Activated CD8-positive, alpha-beta memory T cell treated with anti-CD3 and anti-CD28 coated beads for 36 hours (primary cell): ENCODE results near the gene FASTKD3. TPM values are rescaled to one million over a fixed set of nuclear protein-coding genes. Genes with fewer than 3 reads are reported as not detected.

Experiments
- CTCF ChIA-PET: fragments of 350-600 bp; sonication (Branson Sonifier 250); formaldehyde crosslinking; loops from one replicate; lab custom pipeline; 2021; ENCODE audit warnings: antibody characterized with exemption; lab: Charles Lee
- POLR2A ChIA-PET: fragments of 350-600 bp; sonication (Branson Sonifier 250); formaldehyde crosslinking; loops from one replicate; lab custom pipeline; 2021; ENCODE audit warnings: antibody characterized with exemption; lab: Charles Lee
- total RNA-seq, 2 experiments: library from RNA; stranded (reverse); gene quantifications; one replicate each; pipeline ENCODE4 v1.2.3, GENCODE V29; 2021

Gene FASTKD3
- total RNA-seq, 2 experiments from 2014 or later = 19.2 to 20.3 TPM

GRCh38 chr5:7856855-7857254, 12.0 kb downstream of the FASTKD3 start:
- ChIA-PET POLR2A (interaction anchor here (0.9 kb wide), 1 partner anchor 12 kb away, joined by 8 read pairs; the partner anchor contains the start of genes FASTKD3 and MTRR), CTCF (no interaction called here)

GRCh38 chr5:7855611-7856010, 13.2 kb downstream of the FASTKD3 start:
- ChIA-PET CTCF (no interaction called here), POLR2A (no interaction called here)

DNA sequence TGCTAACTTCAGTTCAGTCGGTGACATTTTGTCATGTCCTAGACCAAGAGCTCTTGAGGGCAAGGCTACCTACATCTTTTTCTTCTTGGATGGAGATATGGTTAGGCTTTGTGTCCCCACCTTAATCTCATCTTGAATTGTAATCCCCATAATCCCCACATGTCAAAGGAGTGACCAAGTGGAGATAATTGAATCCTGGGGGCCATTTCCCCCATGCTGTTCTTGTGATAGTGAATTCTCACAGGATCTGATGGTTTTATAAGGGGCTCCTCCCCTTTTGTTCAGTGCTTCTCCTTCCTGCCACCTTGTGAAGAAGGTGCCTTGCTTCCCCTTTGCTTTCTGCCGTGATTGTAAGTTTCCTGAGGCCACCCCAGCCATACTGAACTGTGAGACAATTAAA, 15.8 kb downstream of the FASTKD3 start:
- CTCF ChIA-PET = no interaction called here
- POLR2A ChIA-PET = no interaction called here

- ChIA-PET CTCF (no interaction called here), POLR2A (no interaction called here)
Observed at GRCh38 chr5:7852542-7852941, 16.3 kb downstream of the FASTKD3 start.

- ChIA-PET POLR2A (no interaction called here), CTCF (no interaction called here)
Observed at GRCh38 chr5:7851617-7852289, 17.1 kb downstream of the FASTKD3 start.

DNA sequence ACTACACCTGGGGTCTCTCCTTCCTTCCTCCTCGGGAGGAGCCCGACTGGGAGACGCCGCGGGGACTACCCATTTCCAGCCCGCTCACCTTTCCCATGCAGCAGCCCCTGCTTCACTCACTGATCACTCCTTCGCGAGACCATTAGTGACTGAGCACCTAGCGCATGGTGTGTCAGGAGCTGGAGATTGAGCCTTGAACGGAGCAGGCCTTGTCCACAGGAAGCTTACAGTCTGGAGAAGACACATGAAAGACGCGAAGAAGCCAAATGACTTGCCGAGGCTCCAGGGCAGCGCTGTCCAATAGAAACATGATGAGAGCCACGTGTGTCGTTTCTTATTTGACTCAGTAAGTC, 17.6 kb downstream of the FASTKD3 start:
- CTCF ChIA-PET = no interaction called here
- POLR2A ChIA-PET = no interaction called here

DNA sequence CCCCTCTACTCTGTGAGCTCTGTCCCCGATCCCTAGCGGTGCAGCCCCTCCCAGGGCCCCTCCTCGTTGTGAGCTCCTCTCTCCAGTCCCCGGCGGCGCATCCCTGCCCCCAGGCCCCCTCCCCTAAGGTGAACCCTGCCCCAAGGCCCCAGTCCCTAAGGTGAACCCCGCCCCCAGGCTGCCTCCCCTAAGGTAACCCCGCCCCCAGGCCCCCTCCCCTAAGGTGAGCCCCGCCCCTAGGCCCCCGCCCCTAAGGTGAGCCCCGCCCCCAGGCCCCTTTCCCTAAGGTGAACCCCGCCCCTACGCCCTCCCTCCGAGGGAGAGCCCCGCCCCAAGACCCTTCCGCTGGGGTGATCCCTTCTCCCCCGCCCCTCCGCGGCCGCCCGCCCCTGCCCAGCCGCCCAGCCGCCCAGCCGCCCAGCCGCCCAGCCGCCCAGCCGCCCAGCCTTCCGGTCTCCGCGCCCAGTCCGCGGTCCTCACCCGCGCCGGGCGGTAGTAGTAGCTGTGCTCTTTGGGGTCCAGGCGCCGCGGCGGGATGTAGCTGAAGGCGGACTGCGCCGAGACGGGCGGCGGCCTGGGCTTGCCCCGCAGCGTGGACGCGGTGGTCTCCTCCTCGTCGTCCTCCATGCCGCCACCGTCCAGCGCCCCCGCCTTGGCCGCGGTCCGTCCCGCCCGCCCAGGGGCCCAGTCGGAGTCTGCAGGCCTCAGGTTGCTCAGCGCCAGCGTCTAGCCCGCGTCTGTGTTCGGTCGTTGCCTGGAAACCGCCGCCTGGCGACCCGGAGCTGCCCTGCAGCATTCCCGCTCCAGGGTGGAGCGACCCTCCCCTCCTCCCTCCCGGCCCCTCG, 18.2 kb downstream of the FASTKD3 start, which contains the start of gene CFAP90:
Gene CFAP90, minus strand, starts transcription at position 739 of the 845 bp plus-strand sequence. Its CDS starts 112 bp downstream, at position 627.
- POLR2A ChIA-PET = no interaction called here
- CTCF ChIA-PET = no interaction called here

- POLR2A ChIA-PET = no interaction called here
- CTCF ChIA-PET = no interaction called here
Observed at GRCh38 chr5:7849681-7850394, 19.0 kb downstream of the FASTKD3 start.

DNA sequence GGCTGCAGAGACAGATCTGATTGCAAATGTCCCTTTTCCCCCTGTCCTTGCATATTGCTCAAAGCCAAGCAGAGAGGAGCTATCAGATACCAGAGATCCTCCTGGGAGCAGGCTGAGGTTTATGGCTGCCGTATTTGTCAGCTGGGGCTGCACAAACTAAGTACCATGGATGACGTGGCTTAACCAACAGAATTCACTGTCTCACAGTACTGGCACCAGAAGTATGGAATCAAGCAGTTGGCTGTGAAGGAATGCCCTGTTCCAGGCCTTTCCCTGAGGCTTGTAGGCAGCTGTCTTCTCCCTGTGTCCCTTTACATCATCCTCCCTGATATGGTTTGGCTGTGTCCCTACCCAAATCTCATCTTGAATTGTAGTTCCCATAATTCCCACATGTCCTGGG, 20.5 kb downstream of the FASTKD3 start:
- CTCF ChIA-PET = no interaction called here
- POLR2A ChIA-PET = no interaction called here

DNA sequence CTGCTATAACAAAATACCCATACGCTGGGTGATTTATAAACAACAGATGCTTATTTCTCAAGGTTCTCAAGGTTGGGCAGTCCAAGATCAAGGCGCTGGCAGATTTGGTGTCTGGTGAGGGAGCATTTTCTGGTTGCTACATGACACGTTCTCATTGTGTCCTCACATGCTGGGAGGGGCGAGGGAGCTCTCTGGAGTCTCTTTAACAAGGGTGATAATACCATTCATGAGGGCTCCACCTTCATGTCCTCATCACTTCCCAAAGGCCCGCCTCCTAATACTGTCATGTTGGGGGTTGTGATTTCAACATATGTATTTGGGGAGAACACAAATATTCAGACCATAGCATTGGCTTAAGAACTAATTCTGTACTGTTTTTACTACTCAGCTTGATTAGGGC, 22.5 kb downstream of the FASTKD3 start:
- POLR2A ChIA-PET = no interaction called here
- CTCF ChIA-PET = interaction anchor here (0.6 kb wide), 1 partner anchor 29 kb away, joined by 7 read pairs; no protein-coding TSS in a partner anchor

DNA sequence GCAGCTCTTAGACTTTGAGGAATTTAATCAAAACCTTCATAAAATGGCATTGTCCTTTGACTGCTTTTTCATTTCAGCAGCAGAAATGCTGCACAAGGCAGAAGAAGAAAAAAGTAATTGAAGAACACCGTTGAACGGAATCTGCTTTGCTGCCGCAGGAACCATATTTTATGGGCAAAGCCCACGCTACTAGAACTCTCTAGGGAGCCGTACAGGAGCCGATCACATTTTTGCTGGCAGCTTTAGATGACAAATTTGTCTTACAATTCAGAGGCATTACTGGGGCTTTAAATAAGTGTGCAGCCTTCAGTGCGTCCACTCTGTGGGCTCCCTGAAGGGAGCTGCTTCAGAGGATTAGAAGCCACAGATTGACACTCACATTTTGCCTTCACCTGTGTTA, 23.3 kb downstream of the FASTKD3 start:
- ChIA-PET CTCF (no interaction called here), POLR2A (no interaction called here)

- POLR2A ChIA-PET = no interaction called here
- CTCF ChIA-PET = no interaction called here
Observed at GRCh38 chr5:7844901-7845300, 23.9 kb downstream of the FASTKD3 start.

GRCh38 chr5:7842531-7842930, 26.3 kb downstream of the FASTKD3 start:
- CTCF ChIA-PET = no interaction called here
- POLR2A ChIA-PET = no interaction called here

DNA sequence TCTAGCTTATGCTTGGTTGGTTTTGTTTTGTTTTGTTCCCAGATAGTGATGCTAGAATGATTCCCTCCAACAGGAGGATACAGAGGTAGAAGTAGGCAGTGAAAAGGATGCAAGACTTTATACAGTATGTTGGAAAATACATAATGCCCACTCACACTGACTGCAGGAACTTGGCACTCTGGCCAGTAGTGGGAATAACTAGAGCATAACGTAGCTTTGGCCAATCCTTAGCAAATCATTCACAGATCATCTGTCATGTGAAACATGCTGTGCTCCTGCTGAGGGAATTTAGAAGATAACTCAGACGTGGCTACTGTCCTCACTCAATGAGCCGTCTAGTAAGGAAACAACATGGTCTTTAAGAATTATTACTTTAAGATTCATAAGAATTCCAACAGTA, 31.4 kb downstream of the FASTKD3 start:
- POLR2A ChIA-PET = no interaction called here
- CTCF ChIA-PET = no interaction called here

DNA sequence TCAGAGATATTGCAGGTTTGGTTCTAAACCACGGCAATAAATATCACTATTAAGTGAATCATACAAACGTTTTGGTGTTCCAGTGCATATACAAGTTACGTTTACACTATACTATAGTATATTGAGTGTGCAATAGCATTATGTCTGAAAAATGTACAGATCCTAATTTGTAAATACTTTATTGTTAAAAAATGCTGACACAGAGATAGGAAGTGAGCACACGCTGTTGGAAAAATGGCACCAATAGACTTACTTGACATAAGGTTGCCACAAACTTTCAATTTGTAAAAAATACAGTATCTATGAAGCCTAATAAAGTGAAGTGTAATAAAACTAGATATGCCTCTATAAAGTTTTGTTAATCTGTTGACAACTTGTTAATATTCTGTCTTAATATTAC, 33.8 kb downstream of the FASTKD3 start:
- CTCF ChIA-PET = no interaction called here

DNA sequence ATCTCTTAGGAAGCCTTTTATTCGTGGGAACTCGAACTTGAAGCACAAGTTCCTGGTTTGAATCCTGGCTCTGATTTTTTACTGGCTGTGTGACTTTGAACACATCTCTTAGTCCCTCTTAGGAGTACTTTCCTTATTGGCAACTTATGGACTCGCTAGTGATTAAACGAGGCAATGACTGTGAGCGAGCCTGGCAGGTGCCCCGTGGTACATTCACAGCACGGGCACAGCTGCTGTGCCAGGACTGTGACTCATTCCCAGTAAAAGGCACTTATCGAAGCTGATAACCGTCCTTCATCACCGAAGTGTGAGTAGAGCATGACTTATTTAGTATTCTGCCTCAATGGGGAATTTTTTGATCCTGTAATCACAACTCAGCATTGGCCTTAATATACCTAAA, 40.6 kb downstream of the FASTKD3 start:
- POLR2A ChIA-PET = no interaction called here
- CTCF ChIA-PET = no interaction called here

More for the DNA sequence above, 33.8 kb downstream of the FASTKD3 start:
- POLR2A ChIA-PET = no interaction called here

- CTCF ChIA-PET = no interaction called here
- POLR2A ChIA-PET = no interaction called here
Observed at GRCh38 chr5:7827610-7828009, 41.2 kb downstream of the FASTKD3 start.

GRCh38 chr5:7825630-7826029, 43.2 kb downstream of the FASTKD3 start:
- POLR2A ChIA-PET = no interaction called here
- CTCF ChIA-PET = interaction anchor here (1.2 kb wide), 1 partner anchor 9 kb away, joined by 4 read pairs; no protein-coding TSS in a partner anchor

DNA sequence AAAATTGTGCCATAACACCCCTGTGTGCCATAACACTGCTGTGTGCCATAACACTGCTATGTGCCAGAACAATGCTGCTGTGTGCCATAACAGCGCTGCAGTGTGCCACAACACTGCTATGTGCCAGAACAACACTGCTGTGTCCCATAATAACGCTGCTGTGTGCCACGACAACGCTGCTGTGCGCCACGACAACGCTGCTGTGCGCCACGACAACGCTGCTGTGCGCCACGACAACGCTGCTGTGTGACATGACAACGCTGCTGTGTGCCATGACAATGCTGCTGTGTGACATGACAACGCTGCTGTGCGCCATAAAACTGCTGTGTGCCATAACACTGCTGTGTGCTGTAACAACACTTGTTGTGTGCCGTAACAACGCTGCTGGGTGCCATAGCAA, 43.8 kb downstream of the FASTKD3 start:
- POLR2A ChIA-PET = no interaction called here
- CTCF ChIA-PET = interaction anchor here (1.2 kb wide), 1 partner anchor 8 kb away, joined by 4 read pairs; no protein-coding TSS in a partner anchor

GRCh38 chr5:7823594-7823993, 45.2 kb downstream of the FASTKD3 start:
- ChIA-PET CTCF (interaction anchor here (0.9 kb wide), 1 partner anchor 25 kb away, joined by 5 read pairs; no protein-coding TSS in a partner anchor), POLR2A (no interaction called here)
